GM18498 (cell line): ENCODE measurements around the gene ADARB2.

Experiments used
- ATAC-seq: cut with Tn5 transposase; IDR thresholded peaks from one replicate; pipeline ENCODE4 v1.9.1; 2021; ENCODE audit warnings: mild to moderate bottlenecking, moderate library complexity; ENCODE audit not compliant: unreplicated experiment

The ADARB2 gene

GRCh38 chr10:1508096-1508495 is 229.2 kb downstream of the ADARB2 start:
- ATAC-seq: no peak

DNA sequence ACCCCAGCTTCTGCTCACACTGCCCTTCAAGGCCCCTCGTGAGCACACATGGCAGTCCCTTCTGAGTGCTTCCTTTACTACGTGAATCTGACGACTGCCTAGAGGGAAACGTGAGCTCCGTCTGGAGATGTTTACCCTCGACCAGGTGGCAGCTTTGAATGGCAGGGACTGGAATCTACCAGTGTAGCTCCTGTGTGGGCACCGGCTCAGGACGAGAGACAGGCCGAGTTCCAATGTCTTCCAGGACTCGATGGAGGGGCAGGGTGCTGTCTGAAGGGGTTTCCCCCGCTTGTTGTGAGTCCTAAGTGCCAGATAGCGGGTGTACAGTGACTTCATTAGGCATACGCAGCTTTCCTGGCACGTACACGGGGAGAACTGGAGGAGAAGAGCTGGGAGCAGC is 229.9 kb downstream of the ADARB2 start:
- ATAC-seq: no peak

GRCh38 chr10:1504940-1505339 is 232.4 kb downstream of the ADARB2 start:
- no peak for ATAC-seq

- no peak for ATAC-seq
These were observed 233.0 kb downstream of the ADARB2 start for GRCh38 chr10:1504286-1504685.

DNA sequence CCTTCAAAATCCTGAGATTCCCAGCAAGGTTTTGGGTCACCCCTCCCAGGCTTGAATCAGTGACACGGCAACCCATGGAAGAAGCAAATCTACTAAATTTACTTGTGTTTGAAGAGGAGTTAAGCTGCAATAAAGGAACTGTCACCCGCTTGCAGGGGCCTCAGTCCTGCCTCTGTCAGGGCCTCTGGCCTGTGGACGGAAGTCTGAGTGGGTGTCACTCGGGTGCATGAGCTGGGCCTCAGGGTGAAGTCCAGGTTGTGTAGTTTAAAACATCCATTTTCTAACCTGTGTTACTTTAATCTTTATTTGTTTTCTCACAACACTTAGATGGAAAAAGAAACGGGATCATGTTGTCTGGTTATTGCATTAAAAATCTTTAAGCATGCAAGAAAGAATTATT is 234.9 kb downstream of the ADARB2 start:
- ATAC-seq: no peak

- ATAC-seq: no peak
These were observed 237.9 kb downstream of the ADARB2 start for GRCh38 chr10:1499359-1499957.

- no peak for ATAC-seq
These were observed 238.5 kb downstream of the ADARB2 start for GRCh38 chr10:1498746-1499358.

GRCh38 chr10:1495915-1496517 is 241.3 kb downstream of the ADARB2 start:
- no peak for ATAC-seq

DNA sequence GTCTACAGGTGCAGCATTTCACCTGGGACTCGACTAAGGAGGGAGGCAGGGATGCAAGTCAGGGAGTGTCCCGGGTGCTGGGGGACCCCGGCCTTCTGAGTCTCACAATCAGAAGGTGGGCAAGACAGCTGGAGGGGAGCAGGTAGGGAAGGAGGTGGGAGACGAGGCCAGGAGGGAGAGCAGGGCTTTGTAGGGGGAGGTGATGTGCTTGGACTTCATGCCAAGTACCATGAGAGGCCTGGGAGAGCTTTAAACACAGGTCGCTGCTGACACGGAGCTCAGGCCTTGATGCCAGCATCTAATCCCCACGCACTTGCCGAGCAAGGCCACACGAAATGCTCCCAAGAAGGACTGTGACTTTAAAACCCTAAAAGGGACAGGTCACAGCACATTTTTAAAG is 244.7 kb downstream of the ADARB2 start:
- no peak for ATAC-seq

DNA sequence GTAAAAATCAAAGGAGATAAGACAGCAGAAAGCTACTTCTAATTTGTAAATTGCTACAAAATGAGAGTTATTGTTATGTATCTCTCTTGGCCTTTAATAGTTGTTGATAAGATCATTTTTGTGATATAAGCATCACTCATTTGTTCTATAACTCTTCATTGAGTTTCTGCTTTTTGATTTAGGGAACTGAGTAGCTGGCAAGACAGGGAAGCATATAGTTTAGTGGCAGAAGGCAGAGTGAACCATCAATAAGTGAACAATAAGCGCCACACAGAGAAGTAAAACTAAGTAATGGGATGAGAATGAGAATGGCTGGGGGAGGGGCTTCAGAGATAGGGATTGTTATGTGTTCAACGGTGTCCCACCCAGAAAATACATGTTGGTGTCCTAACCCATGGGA is 245.4 kb downstream of the ADARB2 start:
- no peak for ATAC-seq

- ATAC-seq: no peak
These were observed 247.5 kb downstream of the ADARB2 start for GRCh38 chr10:1489801-1490200.

DNA sequence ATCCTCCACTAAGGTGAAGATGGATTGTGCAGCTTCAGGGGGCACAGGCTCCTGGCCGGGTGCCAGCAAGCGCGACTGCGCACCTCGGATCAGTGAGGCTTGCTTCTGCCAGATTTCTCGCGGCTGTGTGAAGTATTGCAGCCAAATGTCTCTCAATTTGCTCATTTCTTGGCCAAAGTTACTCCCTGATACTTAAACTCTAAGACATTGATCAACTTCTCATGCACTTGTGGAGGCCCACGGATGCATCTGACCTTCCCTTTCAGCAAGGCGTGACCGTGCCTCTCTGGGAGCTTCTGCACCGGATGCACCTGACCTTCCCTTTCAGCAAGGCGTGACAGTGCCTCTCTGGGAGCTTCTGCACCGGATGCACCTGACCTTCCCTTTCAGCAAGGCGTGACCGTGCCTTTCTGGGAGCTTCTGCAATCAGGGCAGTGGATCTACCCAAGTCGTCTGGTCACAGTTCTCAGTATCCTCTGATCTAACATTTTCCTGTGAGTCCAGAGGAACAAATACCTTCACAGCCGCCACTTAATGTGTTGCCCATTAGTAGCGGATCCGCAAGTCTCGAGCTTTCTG is 248.3 kb downstream of the ADARB2 start:
- peak; percentile 98 for ATAC-seq

- no peak for ATAC-seq
These were observed 250.3 kb downstream of the ADARB2 start for GRCh38 chr10:1486841-1487687.

DNA sequence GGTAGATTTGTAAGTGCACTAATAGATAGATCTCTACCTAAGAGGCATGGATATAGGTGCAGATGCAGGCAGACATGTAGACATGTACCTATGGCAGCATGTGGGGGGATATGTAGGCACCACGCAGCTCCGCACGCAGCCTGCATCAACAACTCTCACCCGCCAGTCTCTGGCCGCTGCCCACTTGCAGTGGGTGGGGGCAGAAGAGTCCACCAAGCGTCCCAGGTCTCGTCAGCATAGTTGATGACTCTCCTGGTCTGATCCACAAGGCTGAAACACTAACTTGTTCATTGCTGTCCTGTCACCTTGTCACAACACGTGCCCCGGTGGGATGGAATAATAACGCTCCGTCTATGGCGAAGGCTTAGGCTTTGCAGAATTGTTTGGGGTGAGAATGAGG is 252.0 kb downstream of the ADARB2 start:
- ATAC-seq: no peak

GRCh38 chr10:1483826-1484225 is 253.5 kb downstream of the ADARB2 start:
- ATAC-seq: no peak

- no peak for ATAC-seq
These were observed 254.1 kb downstream of the ADARB2 start for GRCh38 chr10:1483246-1483645.

DNA sequence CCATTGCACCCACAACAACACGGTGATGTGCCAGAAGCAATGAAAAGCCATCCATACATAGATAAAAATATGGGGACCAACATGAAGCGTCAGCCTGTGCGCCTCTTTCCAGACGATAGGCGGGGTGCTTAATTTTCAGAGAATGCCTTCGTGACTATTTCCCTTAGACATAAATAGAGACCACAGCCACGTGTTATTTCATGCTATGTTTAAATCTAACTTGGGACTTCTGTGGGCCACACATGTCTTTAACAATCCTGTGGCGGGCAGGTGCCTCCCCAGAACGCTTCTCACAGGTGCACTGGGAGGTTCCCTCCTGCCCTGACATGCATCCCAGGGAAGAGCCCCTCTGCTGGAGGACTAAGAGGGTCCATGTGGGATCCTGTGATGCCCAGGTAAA is 259.7 kb downstream of the ADARB2 start:
- no peak for ATAC-seq

DNA sequence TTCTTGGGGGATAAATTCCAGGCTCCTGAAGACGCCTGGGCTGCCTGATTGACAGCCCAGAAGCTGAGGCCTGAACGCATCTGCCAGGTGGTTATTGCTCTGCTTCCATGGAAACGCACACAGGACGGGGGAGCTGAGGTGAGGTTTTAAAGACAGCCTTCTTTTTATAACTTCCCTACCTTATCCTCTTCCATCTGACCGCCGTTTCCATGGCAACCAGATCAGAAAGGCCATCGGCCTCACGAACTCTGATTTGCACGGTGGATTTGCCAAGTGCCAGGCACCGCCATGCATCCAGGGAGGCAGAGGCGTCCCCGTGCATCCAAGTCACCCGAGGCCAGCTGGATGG is 260.9 kb downstream of the ADARB2 start:
- ATAC-seq: no peak

DNA sequence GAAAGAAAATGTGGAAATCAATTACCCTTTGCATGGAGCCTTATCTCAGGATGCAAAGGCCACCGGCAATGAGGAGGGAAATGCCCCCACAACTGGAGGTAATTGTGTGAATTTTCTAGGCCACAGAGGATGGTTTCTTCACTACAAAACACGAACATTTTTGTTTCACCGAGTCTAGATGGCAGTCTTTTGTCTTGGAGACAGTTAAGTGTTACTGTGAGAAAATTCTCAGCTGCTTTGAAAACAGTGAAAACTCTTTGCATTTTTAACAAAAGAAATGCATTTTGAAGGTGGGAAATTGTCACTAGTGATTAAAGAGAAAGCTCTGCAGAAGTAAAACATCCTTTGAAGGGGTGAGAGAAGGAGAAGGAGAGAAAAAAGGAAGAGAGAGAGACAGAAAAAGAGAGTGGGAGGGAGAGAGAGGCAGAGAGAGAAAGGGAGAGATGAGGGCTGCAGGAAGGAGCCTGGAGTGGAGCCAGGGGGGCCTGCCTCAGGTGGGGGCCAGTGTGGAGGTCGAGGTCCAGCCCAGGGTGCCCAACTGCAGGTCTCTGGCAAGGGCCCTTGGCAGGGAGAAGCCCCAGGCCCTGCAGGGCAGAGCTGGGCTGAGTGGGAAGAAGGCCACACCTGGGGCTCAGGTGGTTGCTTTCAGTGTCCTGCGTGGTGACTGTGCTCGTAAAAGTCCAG is 261.4 kb downstream of the ADARB2 start:
- no peak for ATAC-seq

- no peak for ATAC-seq
These were observed 262.2 kb downstream of the ADARB2 start for GRCh38 chr10:1475098-1475591.
